NCI-H1417 (cell line): ENCODE data around the gene POFUT2.
"Not testable (repeated sequence)": the region's sequence is repeated elsewhere in the genome, so short reads cannot be mapped to it uniquely, and the experiment has no call there.

Source experiments
- DNase-seq, 3 experiments: peaks; one replicate each; lab custom pipeline; 2025; lab: John Stamatoyannopoulos, UW

Gene POFUT2

DNA sequence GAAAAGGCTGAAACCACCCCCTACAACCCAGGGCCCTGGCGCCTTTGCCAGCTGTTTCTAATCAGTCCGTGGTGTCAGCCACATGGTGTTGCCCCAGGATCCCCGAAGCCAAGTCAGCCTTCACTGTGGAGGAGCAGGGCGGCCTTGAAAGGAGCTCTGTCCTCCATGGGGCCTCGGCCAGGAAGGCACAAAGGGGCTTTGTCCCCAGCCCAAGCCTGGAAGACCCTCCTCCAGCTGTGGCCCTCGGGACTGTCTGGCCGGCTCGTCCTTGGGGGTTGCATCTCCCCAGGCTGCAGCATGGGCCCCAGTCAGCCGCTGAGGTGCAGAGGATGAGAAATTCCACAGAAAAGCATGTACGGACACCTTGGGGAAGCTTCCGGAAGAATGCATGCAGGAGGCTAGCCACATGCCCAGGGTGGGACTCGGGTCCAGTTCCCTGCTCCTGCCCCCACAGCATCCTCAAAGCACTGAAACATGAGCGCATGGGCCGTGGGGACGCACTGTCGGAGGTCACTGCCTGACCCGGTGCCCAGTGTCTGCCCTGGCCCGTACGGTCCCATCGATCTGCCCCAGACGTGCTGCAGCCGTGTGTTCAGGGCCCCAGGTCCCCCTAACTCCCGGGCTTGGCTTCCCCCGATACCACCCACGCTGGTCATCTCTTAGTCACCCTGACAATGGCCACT is 38.6 kb upstream of the POFUT2 start:
- no peak for DNase-seq

DNA sequence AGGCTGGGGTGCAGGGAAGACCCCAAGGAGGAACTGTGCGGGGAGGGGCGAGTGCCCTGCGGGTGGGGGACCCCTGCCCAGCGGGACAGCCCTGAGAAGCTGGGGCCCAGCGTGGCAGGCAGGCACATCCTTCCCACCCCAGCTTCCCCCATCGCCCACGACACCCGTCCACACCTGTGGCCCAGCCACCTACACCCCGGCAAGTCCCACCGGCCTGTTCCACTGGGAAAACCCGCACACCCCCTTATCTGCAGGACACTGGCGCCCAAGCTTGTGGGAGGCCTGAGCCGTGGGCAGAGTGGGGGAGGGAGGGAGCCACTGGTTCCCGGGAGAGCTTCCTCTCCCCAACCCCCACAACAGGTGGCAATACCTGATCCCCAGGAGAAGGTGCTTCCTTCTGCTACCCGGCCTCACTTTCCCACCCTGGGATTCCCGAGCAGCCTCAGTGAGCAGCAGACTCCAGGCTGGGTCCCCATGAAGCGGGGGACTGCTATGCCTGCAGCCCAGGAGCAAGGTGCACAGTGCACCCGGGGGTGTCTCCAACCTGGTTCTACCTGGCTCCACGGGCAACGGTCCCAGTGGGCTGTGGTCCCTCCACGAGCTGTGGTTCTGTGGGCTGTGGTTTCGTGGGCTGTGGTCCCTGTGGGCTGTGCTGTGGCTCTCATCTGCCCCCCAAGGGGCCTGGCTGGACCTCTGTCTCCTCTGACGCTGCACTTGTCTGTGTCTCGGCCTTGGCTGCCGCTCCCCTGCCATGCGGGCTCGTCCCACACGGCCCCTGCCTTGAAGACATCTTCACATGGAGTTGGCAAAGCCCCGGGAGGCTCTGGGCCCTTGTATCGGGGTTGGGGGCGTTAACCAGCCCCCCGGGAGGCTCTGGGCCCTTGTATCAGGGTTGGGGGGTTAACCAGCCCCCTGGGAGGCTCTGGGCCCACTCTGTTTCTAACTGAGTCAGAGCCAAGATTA is 37.8 kb upstream of the POFUT2 start:
- DNase-seq: no peak

DNA sequence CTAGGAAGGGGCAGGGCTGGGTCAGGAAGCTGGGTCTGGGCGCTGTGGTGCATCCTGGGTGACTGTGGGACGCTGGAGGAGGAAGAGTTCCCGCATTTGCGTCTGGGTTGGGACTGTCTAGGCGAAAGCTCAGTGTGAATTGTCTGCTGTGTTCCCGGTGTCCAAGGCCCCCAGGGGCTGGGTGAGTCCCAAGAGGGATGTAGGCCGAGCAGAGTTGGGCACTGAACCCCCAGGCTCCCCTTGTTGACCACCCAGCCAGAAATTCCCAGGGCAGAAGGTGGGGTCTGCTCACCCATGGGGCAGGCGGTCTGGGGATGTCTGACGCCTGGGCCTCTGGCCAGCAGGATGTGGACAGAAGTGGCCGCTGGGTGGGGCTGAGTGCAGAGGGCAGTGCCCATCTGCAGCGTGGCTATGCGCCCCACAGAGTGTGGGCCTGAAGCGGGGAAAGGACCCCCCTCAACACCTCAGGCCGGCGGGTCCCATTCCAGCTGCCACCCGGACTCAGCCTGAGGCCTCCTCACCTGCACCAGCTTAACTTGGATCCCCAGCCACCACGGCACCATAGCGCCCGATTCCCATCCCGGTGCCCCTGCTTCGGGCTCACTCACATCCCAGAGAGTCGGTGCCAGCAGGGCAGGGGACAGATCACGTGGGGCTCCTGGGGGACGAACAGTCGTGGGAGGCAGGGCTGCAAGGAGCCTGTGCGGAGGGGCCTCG is 37.0 kb upstream of the POFUT2 start:
- DNase-seq: no peak

DNA sequence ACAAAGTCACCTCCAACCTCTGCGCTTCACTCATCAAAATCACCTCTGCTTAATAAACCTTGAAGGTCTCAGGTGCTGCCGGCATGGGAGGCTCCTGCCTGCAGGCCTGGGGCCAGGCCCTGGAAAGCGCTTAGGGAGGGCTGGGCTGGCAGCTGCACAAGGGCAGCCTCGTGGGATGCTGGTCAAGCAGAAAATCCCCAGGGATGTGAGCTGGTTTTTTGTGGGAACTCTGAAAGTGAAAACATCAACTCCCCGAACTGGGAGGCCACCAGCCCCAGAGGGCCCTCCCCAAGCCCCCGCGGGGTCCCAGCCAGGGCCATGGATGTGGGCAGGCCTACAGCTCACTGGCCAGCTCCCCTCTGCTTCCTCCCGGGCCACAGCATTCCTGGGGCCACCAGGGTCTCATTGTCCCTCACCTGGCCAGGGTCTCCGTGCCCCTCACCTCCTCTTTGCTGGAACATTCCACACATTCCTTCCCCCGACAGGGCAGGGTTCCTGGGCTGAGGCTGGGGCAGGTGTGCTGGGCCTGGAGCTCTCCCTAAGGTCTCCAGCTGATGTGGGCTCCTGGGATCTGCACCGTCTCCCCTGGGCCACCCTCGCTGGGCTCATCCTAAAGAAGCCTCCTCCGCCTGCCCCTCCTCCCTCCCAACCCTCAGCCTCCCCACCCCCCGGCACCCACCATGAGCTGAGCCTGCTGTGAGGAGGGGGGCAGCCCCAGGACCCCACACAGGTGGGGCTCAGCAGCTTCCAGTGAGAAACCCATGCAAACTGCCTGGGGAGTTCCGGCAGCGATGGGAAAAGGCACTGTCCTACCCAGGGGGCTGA is 36.0 kb upstream of the POFUT2 start:
- DNase-seq: no peak

DNA sequence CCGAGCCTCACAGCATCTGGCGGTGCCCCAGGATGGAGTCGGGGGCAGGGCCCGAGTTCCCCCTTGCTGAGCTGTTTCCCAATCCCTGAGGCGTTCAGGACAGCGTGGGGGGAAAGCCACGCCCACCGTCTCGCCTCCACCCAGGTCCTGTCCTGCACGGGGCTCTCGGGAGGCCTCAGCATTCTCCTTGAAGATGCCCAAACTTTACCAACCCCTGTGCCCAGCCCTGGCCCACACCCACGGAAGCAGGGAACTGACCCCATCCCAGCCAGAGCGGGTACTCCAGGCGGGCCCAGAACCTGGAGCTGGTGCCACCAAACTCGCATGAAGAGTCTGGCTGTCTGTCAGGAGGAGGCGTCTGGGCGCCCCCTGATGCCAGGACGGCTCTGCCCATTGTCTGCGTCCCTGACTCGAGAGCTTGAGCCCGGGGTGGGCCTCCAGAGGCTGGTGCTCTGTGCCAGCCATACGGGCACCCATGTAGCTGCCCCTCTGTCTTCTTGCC is 35.3 kb upstream of the POFUT2 start:
- DNase-seq: no peak

DNA sequence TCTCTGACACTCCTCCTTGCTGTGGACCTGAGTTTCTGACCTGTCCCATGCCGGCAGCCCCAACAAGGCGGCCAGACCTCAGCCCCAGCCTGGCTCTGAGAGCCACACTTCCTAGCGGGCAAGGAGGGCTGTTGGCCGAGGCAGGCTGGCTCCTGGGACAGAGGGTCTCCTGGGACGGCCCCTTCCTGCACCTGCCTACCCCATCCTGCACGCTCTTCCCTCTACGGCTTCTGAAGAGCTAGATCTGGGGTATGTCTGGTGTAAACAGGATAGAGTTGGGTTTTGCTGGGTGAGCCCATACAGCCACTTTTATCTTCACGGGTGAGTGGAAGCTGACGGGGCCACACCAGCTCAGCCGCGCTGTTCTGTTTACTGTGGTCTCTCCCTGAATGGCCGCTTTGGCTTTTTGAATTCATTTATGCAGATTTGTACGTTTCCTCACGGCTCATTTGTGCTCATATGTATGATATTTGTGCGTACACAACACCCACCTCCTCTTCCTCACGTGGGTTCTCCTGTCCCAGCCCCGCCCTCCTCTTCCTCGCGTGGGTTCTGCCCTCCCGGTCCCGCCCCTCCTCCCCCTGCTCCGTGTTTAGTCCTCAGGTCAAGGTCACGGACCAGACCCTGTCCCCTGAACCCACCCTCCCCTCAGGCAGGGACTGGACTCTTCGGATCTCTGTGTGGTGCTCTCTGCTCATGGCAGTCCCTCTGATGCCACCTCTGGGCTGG is 34.7 kb upstream of the POFUT2 start:
- DNase-seq: peak in 1 of 3 experiments; percentile 45

DNA sequence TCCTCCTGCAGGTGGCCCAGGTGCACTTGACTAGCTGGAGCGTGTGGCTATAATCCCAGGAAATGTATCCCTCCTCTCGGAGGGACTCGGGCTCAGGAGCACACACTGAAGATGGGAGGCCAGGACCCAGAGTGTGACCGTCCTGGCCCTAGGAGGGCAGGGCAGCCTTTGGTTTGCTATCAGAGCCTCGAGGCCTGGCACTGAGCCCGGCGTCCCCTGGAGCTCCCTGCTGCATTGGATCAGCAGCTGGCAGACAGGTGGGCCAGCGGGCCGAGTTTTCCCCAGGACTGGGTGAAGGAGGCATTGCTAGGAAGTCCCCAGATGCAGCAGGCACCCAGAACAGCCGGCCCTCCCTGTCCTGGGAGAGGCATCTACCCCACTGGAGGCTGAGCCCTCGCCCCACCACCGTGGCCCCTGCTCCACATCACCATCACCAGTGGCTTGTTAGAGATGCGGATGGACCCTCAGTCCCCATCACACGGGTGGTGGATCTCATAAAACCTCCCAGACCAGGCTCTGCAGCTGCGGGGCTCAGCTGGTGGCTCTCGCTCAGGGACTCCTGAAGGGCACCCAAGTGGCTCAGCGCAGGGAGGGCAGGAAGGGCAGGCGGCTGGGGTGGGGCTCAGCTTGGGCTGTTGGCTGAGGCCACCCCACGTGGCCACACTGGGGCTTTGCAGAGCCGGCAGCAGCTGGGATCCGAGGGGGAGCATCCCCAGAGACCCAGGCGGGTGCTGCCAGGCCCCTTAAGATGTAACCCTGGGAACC is 32.7 kb upstream of the POFUT2 start:
- DNase-seq: peak in 2 of 3 experiments; percentile 60 to 70

DNA sequence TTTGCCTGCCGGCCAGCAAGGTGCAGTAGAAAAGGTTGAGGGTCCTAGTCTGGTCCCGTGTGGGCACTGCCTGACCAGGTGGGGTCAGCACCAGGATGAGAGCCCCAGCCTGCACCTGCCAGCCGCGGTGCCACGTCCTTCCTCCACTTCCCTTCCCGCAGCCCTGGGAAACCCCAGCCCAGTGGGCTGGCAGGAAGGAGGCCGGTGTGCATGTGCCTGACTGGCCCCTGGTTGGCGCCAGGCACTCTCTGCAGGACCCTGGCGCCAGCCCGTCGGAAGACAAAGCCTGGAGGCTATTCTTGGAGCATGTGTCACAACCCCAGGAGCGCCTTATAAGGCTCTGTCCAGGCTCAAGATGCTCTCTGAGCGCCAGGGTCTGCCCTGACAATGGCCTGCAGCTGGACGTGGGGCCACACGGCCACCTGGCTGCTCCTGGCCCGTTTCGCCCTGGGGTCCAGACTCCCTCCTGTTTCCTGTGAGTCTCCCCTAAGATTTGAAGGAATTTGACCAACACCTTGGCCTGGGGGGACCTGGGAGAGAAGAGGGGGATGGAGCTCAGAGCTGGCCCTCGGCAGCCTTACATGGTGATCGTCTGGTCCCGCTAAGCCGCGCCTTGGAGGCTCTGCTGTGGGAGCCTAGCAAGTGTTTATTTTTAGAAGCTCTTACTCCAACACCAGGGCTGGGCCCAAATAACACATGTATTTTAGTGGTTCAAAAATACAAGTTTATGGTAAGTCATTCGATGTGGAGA is 31.9 kb upstream of the POFUT2 start:
- no peak for DNase-seq

DNA sequence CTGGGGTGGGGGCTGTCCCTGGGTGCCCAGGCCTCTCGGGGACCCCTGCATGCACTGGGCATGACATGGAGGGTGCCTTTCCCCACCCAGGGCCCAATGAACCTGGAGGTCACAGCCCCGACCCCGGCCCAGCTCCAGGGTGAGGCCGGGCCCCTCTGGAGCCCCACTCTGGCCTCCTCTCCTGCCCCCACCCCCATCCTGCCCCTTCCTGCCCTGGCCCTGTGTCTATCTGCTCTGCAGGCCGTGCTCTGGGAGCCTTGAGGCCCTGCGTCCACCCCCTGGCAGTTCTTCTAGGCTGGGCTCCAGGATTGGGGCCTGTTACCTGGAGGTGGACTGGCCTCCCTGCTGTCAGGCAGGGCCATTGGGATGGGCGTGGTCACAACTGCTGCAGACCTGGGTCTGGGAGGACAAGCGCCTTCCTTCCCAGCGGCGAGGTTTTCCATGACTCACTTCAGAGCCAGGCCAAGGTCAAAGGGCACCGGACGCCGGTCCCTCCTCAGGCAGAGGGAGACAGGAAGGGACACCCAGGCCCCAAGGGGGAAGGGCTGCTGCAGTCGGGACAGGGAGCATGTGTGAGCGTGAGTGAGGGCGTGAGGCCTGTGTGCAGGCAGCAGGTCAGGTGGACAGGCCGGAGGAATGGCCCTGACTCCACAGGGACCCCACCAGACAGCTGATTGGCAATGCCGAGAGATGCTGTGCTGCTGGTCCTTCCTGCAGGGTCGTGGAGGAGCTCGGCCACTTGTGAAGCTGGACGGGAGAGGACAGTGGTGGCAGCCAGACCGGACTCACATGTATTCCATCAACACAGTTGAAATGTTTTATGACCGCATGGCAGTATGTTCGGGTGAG is 31.1 kb upstream of the POFUT2 start:
- no peak for DNase-seq

DNA sequence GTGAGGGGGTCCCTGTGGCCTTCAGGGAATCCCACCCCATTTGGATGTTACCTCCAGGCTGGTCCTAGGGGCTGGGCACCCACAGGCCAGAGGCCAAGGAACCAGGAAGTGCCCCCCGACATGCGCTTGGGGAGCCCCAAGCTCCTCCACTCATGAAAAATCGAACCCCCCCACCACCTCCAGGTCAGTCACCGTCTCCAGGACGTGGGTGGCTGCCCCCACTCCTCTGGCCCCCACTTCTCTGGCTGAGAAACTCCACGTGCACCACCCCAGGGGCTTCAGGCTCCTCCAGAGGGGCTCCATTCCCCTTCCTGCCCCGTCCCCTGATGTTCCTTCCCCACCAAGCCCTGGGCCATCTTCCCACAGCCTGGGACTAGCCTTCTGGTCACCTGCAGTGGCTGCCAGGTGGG is 30.5 kb upstream of the POFUT2 start:
- DNase-seq: no peak

DNA sequence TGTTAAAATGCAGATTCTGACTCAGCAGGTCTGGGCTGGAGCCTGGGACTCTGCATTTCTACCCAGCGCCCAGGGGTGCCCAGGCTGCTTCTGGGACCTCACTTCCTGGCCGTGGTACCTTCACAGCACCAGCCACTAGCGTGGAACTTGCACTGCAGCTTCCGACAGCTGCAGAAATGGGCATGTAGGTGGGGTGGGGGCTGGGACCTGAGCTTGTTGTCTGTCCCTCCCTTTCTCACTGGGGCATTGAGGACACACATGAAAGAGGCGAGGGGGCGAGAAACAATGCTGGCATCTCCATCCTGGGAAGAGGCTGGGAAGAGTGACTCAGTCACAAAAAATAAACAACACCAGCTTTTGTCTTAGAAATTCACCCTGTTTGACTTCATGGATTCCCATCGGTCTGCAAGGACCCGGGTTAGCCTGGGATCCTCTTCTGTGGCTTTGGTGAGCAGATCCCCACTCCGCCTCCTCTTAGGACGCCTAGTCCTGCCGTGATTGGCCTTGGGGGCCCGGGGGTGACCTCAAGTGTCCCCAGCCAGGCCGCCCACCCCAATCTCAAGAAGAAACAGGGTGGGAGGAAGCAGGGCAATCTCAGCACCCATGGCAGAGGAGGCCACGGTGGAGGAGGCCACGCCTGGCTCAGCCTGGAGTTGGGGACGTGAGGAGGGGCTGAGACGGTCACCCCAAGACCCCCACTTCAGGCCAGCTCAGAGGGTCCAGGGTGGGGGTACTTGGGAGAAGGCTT is 29.9 kb upstream of the POFUT2 start:
- no peak for DNase-seq

DNA sequence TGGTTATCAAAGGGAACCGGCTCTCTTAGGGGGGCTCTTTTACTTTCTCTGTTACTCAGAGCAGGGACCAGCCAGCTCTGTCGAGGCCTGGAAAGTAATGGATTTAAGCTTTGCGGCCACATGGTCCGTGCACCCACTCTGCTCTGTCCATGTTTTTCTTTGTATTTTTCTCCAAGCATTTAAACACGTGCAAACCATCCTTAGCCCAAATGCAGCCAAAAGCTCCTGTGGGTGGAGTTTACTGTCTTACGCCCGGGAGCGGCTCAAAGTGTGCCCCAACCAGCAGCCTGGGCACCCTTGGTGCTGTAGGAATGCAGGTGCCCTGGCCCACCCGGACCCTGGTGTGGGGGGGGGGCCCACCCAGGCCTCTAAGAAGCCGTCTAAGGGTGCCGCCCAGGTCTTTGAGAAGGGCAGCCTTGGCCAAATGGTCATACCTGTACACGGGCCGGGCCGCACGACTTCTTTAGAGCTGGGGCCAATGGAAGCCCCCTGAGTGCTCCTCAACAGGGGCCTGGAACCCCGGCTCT is 29.2 kb upstream of the POFUT2 start:
- DNase-seq: no peak

DNA sequence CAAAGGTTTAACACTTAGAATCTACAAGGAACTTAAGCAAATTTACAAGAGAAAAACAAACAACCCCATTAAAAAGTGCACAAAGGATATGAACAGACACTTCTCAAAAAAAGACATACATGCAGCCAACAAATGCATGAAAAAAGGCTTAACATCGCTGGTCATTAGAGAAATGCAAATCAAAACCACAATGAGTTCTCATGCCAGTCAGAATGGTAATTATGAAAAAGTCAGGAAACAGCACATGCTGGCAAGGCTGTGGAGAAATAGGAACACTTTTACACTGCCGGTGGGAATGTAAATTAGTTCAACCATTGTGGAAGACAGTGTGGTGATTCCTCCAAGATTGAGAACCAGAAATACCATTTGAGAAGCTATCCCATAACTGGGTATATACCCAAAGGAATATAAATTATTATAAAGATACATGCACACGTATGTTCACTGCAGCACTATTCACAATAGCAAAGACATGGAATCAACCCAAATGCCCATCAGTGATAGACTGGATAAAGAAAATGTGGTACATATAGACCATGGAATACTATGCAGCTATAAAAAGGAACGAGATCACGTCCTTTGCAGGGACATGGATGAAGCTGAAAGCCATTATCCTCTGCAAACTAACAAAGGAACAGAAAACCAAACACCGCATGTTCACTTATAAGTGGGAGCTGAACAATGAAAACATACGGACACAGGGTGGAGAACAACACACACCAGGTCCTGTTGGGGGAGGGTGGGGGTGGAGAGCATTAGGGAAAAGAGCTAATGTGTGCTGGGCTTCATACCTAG is 28.2 kb upstream of the POFUT2 start:
- DNase-seq: not testable (repeated sequence)

DNA sequence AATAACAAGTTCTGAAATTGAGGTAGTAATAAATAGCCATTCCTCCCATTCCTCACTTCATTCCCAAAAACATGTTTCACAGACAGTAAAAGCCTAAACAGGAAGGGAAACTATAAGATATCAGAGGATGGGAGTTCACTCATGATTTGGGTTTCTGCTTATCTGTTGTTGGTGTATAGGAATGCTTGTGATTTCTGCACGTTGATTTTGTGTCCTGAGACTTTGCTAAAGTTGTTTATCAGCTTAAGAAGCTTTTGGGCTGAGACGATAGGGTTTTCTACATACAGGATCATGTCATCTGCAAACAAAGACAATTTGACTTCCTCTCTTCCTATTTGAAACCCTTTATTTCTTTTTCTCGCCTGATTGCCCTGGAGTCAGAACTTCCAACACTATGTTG is 26.0 kb upstream of the POFUT2 start:
- DNase-seq: no peak

DNA sequence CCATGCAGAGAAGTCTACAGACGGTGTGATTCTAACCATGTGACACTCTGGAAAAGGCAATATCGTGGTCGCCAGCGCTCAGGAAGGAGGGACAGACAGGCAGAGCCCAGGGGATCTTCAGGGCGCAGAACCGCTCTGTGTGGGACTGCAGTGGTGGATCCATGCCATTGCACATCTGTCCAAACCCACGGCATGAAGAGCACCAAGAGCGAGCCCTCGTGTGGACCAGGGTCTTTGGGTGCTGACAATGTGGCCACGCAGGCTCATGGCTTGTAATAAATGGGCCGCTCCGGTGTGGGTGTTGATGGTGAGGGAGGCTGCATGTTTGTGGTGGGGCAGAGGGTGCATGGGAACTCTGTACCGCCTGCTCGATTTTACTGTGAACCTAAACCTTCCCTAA is 25.3 kb upstream of the POFUT2 start:
- no peak for DNase-seq

DNA sequence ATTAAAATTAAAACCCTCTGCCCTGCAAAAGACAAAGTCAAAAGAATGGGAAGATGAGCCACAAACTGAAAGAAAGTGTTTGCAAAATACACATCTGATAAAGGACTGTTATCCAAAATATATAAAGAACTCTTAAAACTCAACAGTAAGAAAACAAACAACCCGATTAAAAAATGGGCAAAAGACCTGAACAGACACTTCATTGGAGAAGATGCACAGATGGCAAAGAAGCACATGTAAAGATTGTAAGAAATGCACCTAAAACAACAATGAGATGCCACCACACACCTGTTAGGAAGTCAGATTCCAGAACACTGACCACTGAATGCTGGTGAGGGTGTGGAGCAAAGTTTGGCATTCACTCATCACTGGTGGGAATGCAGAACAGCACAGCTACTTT is 24.6 kb upstream of the POFUT2 start:
- no peak for DNase-seq

DNA sequence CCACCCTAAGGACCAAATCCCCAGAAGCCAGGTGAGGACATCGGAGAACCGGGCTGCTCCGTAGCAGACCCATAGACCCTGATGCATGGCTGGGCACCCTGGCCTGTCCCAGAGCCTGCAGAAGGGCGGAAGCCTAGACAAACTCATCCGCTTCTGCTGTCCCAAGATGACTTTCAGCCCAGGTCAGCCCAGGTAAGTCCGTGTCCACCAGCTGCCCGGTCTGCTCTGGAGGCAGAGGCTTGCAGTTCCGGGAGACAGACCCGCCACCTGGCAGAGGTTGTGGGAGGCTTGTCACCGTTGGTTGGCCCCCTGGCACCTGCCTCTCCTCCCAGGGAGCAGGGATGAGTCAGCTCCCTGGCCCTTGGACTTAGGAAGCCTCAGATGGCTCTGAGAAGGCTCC is 22.8 kb upstream of the POFUT2 start:
- DNase-seq: no peak
